Body of pancreas (tissue), 4 donors: ENCODE data around the gene BICRA.

Source experiments
- CTCF ChIP-seq, 7 experiments: fragments of 450-650 bp in 4 of 7; fragments of 200-600 bp in 3 of 7; sonication (generic) in 3 of 7; IDR thresholded peaks; one replicate each; pipeline ENCODE4 v1.5.1; 2016 to 2019; ENCODE audit warnings: antibody characterized with exemption in 7 of 7
- POLR2A ChIP-seq, 3 donors: fragments of 450-650 bp; IDR thresholded peaks; one replicate each; pipeline ENCODE4 v1.6.1; 2016; ENCODE audit warnings: antibody characterized with exemption in 3 of 3, mild to moderate bottlenecking in 2 of 3

DNA sequence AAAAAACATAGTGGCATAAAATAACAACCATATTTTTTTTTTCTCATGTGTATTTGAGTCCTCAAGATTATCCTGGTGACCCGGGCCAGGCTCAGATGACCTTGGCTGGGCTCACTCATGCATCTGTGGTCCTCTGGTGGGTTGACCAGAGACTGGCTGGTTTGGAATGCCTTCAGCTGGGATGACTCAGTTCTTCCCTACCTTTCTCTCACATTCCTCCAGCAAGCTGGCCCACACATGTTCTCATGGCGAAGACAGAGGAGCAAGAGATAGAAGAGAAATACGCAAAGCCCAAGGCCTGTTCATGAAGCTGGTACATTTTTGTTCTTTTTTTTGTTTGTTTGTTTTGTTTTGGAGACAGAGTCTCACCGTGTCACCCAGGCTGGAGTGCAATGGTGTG is 21.6 kb upstream of the BICRA start:
- TF ChIP-seq CTCF (IDR thresholded peaks at IDR 0.05) (no peak), POLR2A (IDR thresholded peaks at IDR 0.05) (no peak)
